Fibroblast of villous mesenchyme (primary cell): Measurements from ENCODE around the gene HELZ2. TPM values are rescaled to one million over a fixed set of nuclear protein-coding genes. Genes with fewer than 3 reads are reported as not detected.

Experiments
- DNase-seq: peaks from one replicate; pipeline ENCODE4 v3.0.0-alpha.2; 2010; ENCODE audit warnings: low read depth
- H3K4me3 ChIP-seq: 2 replicates; pipeline ENCODE4 v1.5.1; 2011; ENCODE audit warnings: low read depth, mild to moderate bottlenecking, low read length
- total RNA-seq: library from RNA; depleted of rRNA; stranded (reverse); fragments of >200 nt; gene quantifications from 2 replicates; pipeline ENCODE4 v1.2.3, GENCODE V29; 2012
- TF ChIP-seq, protein P1 (sequence below): IDR thresholded peaks from 2 replicates; pipeline ENCODE4 v1.5.1; 2012; ENCODE audit warnings: low read depth, mild to moderate bottlenecking, low read length; ENCODE audit not compliant: insufficient read depth

HELZ2 gene
- total RNA-seq, 1 donor = 46.6 TPM

DNA sequence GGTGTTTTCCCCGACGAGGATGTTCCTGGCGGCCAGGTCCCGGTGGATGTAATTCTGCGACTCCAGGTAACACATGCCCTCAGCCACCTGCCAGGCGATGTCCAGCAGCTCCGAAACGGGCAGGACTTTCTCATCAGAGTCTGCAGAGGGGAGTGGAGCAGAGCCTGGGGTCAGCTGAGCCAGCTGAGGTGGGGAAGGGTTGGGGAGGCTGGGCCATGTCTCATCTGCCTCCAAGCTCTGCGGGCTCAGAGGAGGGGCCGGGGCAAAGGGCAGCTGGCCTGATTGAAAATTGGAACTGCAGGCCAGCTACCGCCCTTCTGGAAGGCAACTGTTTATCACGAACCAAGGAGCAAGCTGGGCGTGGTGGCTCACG, 43.3 kb downstream of the HELZ2 start:
- DNase-seq = no peak
- no peak overlapping the region for H3K4me3 ChIP-seq
- TF ChIP-seq, protein P1, sequence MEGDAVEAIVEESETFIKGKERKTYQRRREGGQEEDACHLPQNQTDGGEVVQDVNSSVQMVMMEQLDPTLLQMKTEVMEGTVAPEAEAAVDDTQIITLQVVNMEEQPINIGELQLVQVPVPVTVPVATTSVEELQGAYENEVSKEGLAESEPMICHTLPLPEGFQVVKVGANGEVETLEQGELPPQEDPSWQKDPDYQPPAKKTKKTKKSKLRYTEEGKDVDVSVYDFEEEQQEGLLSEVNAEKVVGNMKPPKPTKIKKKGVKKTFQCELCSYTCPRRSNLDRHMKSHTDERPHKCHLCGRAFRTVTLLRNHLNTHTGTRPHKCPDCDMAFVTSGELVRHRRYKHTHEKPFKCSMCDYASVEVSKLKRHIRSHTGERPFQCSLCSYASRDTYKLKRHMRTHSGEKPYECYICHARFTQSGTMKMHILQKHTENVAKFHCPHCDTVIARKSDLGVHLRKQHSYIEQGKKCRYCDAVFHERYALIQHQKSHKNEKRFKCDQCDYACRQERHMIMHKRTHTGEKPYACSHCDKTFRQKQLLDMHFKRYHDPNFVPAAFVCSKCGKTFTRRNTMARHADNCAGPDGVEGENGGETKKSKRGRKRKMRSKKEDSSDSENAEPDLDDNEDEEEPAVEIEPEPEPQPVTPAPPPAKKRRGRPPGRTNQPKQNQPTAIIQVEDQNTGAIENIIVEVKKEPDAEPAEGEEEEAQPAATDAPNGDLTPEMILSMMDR = no peak

DNA sequence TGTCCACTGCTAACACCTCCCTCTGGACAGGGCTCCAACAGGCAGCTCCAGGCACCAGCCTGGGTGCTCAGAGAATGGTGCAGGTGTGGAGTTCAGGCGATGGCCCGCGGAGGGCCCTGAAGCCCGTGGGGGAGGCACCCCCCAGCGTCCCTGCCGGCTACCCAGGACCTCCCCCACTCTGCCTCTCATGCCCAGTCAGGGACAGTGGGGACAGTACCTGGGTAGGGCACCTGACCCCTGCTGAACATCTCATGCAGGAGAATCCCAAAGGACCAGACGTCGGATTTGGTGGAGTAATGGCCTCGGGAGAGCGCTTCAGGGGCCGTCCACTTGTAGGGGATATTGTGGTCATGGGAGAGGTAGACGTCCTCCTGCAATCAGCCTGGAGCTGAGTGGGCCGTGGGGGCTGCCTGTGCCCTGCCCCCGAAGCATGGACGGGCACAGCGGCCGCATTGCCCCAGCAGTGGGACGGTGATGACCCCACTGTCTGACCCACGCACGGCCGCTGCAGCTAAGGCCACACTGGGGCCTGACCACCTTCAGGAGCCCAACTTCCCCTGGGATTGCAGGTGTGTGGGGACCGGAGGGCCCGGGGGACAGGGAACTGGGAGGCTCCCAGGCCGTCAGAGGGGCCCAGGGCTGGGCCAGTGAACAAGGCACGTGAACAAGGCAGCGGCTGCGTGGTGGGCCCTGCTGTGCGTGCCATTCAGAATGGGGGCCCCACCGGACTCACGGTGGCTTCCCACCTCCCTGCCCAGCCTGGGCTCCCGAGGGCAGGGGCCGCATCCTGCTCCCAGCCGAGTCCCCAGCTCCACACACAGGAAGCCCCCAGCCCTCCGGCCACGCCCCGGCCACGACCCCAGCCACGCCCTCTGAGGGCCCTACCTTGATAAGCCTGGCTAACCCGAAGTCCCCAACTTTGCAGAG, 43.9 kb downstream of the HELZ2 start:
- no peak overlapping the region for H3K4me3 ChIP-seq
- no peak for DNase-seq
- TF ChIP-seq, protein P1 = no peak

DNA sequence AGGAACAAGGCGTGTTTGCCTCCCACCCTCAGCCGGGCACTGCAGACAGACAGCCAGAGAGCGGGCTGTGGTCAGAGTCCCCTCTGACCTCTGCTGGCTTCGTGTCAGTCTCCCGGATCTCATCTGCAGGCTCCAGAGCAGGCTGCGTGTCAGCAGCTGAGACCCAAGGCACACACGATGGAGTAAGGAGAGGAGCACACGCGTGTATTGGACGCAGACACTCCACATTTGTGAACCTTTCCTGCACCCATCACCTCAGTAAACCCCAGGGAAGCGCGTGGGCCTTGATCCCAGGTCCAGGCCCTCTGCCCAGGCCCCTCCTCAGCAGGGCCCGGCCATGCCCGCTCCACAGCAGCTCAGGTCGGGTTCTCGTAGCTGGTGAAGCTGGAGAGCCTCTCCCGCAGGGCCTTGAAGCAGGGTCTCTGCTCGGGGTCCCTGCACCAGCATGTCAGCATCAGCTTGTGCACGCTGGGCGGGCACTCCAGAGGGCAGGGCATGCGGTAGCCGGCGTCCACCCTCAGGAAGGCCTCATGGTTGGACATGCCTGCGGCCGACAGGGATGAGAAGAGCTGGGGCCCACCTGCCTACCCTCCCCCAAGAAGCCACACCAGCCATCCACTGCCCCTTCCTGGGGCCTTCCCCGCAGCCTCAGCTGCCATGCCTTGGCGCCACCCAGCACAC, 44.7 kb downstream of the HELZ2 start:
- TF ChIP-seq, protein P1 = no peak
- DNase-seq = no peak
- no peak overlapping the region for H3K4me3 ChIP-seq

DNA sequence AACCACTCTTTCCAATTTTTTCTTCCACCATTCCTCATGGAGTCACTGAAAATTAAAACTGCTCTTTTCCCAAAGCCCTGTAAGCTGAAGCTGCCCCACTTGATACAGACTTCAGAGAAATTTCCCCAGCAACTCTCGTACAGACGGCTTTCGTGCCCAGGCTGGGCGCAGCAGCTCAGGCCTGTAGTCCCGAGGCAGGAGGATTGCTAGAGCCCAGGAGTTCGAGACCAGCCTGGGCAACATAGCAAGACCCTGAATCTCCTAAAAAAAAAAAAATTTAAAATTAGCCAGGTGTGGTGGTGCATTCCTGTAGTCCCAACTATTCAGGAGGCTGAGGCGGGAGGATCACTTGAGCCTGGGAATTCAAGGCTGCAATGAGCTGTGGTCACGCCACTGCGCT, 46.9 kb downstream of the HELZ2 start:
- no peak for DNase-seq

DNA sequence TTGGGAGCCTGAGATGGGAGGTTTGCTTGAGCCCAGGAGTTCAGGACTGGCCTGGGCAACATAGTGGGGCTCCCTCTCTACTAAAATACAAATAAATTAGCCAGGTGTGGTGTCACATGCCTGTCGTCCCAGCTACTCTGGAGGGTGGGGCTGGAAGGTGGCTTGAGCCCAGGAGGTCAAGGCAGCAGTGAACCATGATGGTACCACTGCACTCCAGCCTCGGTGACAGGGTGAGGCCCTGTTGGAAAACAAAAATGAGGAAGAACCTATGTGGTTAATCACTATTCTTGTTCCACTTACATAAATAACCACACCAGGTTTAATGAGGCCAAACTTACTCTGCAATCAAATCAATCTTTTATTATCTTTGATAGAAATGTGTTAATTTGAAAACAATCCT, 48.1 kb downstream of the HELZ2 start:
- DNase-seq = no peak
- no peak overlapping the region for H3K4me3 ChIP-seq
- TF ChIP-seq, protein P1 = no peak

More for the DNA sequence above, 46.9 kb downstream of the HELZ2 start:
- TF ChIP-seq, protein P1 = no peak
- H3K4me3 ChIP-seq = no peak overlapping the region

DNA sequence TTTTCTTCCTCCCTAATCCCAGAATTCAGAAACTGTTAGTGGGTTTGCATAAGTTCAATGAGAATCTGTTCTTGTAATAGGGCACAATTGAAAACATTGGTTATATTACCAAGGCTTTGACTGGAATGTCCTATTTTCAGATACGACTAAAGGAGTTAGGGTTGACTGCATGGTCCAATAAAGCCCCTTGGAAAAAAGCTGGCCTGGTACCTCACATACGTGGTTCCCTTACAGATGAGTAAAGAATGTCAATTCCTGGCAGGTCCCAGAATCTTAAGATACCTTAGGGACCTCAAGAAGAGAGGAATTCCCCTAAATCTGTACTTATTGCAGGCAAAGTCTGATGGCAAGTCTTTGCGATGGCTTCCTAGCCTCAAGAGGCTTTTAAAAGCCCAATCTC, 48.9 kb downstream of the HELZ2 start:
- DNase-seq = no peak
- no peak overlapping the region for H3K4me3 ChIP-seq
- TF ChIP-seq, protein P1 = no peak

Other genes with a start within 250 kb of the HELZ2 start
- not detected in 2 replicates for gene CHRNA4, start 212.9 kb downstream of the HELZ2 start, total RNA-seq
- not detected in 2 replicates for gene KCNQ2, start 101.6 kb downstream of the HELZ2 start, total RNA-seq
- gene EEF1A2, start 75.2 kb downstream of the HELZ2 start, total RNA-seq = under 0.01 and 0.43 TPM in 2 replicates
- gene PPDPF, start 53.5 kb downstream of the HELZ2 start, total RNA-seq = 38.4 and 78.0 TPM in 2 replicates
- gene PTK6, start 36.9 kb downstream of the HELZ2 start, total RNA-seq = under 0.01 TPM in 2 replicates
- gene SRMS, start 26.5 kb downstream of the HELZ2 start, total RNA-seq = not detected in 2 replicates
- 0.86 and 0.97 TPM in 2 replicates for gene FNDC11, start 20.1 kb downstream of the HELZ2 start, total RNA-seq
- gene GMEB2, start 52.9 kb upstream of the HELZ2 start, total RNA-seq = 9.3 and 10.8 TPM in 2 replicates
- gene STMN3, start 79.2 kb upstream of the HELZ2 start, total RNA-seq = 5.6 and 10.6 TPM in 2 replicates
- 11.7 and 14.2 TPM in 2 replicates for gene RTEL1, start 84.1 kb upstream of the HELZ2 start, total RNA-seq
- gene TNFRSF6B, start 122.4 kb upstream of the HELZ2 start, total RNA-seq = 31.5 and 44.5 TPM in 2 replicates
- 24.2 and 30.3 TPM in 2 replicates for gene ARFRP1, start 133.7 kb upstream of the HELZ2 start, total RNA-seq
- gene ZGPAT, start 133.8 kb upstream of the HELZ2 start, total RNA-seq = 19.4 and 20.3 TPM in 2 replicates
- 3.5 TPM in 2 replicates for gene LIME1, start 162.4 kb upstream of the HELZ2 start, total RNA-seq
- gene SLC2A4RG, start 165.5 kb upstream of the HELZ2 start, total RNA-seq = 24.2 and 35.1 TPM in 2 replicates